ENCODE data around the gene APC2.

The APC2 gene

GRCh38 chr19:1450735-1451731, 1.1 kb downstream of the APC2 start:
- DNase-seq = no peak

- no peak for DNase-seq
These were observed 2.2 kb downstream of the APC2 start for GRCh38 chr19:1451916-1452801.

GRCh38 chr19:1452802-1453524, 3.0 kb downstream of the APC2 start:
- DNase-seq = no peak

- no peak for DNase-seq
These were observed 3.8 kb downstream of the APC2 start for GRCh38 chr19:1453525-1454364.

- no peak for DNase-seq
These were observed 5.0 kb downstream of the APC2 start for GRCh38 chr19:1455002-1455335.

GRCh38 chr19:1455336-1456120, 5.6 kb downstream of the APC2 start:
- peak; percentile 30 for DNase-seq

- no peak for DNase-seq
These were observed 6.4 kb downstream of the APC2 start for GRCh38 chr19:1456121-1456900.

- DNase-seq = no peak
These were observed 7.3 kb downstream of the APC2 start for GRCh38 chr19:1457031-1457739.

GRCh38 chr19:1457892-1458291, 8.0 kb downstream of the APC2 start:
- DNase-seq = no peak

GRCh38 chr19:1459479-1459878, 9.6 kb downstream of the APC2 start:
- no peak for DNase-seq

GRCh38 chr19:1460033-1460995, 10.4 kb downstream of the APC2 start:
- no peak for DNase-seq

- no peak for DNase-seq
These were observed 11.9 kb downstream of the APC2 start for GRCh38 chr19:1461862-1462261.

GRCh38 chr19:1465191-1466016, 15.5 kb downstream of the APC2 start:
- no peak for DNase-seq

GRCh38 chr19:1466018-1466460, 16.1 kb downstream of the APC2 start:
- DNase-seq = no peak

- no peak for DNase-seq
These were observed 16.7 kb downstream of the APC2 start for GRCh38 chr19:1466461-1467214.

- no peak for DNase-seq
These were observed 17.2 kb downstream of the APC2 start for GRCh38 chr19:1467215-1467489.

All from effector CD4-positive, alpha-beta T cell (primary cell).